ENCODE measurements around the gene RAB8A.
"Not testable (repeated sequence)": the region's sequence is repeated elsewhere in the genome, so short reads cannot be mapped to it uniquely, and the experiment has no call there.

The RAB8A gene

GRCh38 chr19:16077984-16078758 is 33.5 kb upstream of the RAB8A start:
- in situ Hi-C loops (cut with MboI; ENCODE audit: low sequenced_read_pairs) = no loop called here

GRCh38 chr19:16078759-16079707 is 32.7 kb upstream of the RAB8A start:
- in situ Hi-C loops (cut with MboI; ENCODE audit: low sequenced_read_pairs) = no loop called here

- in situ Hi-C loops (cut with MboI; ENCODE audit: low sequenced_read_pairs) = no loop called here
These were observed 27.5 kb upstream of the RAB8A start for GRCh38 chr19:16084067-16084685.

- in situ Hi-C loops (cut with MboI; ENCODE audit: low sequenced_read_pairs) = no loop called here
These were observed 26.6 kb upstream of the RAB8A start for GRCh38 chr19:16085115-16085514.

GRCh38 chr19:16087404-16087803 is 24.3 kb upstream of the RAB8A start:
- in situ Hi-C loops (cut with MboI; ENCODE audit: low sequenced_read_pairs) = not testable (repeated sequence)

- in situ Hi-C loops (cut with MboI; ENCODE audit: low sequenced_read_pairs) = no loop called here
These were observed 23.7 kb upstream of the RAB8A start for GRCh38 chr19:16087940-16088339.

- in situ Hi-C loops (cut with MboI; ENCODE audit: low sequenced_read_pairs) = no loop called here
These were observed 23.2 kb upstream of the RAB8A start for GRCh38 chr19:16088351-16089009.

GRCh38 chr19:16089010-16089846 is 22.5 kb upstream of the RAB8A start:
- in situ Hi-C loops (cut with MboI; ENCODE audit: low sequenced_read_pairs) = no loop called here

- in situ Hi-C loops (cut with MboI; ENCODE audit: low sequenced_read_pairs) = no loop called here
These were observed 19.9 kb upstream of the RAB8A start for GRCh38 chr19:16091546-16092475.

GRCh38 chr19:16094360-16095070 is 17.2 kb upstream of the RAB8A start:
- in situ Hi-C loops (cut with MboI; ENCODE audit: low sequenced_read_pairs) = no loop called here

GRCh38 chr19:16095071-16095571 is 16.6 kb upstream of the RAB8A start:
- in situ Hi-C loops (cut with MboI; ENCODE audit: low sequenced_read_pairs) = no loop called here

GRCh38 chr19:16096280-16096855 is 15.3 kb upstream of the RAB8A start:
- in situ Hi-C loops (cut with MboI; ENCODE audit: low sequenced_read_pairs) = no loop called here

GRCh38 chr19:16098416-16098768 is 13.3 kb upstream of the RAB8A start:
- in situ Hi-C loops (cut with MboI; ENCODE audit: low sequenced_read_pairs) = no loop called here

GRCh38 chr19:16098821-16099220 is 12.9 kb upstream of the RAB8A start:
- in situ Hi-C loops (cut with MboI; ENCODE audit: low sequenced_read_pairs) = no loop called here

- in situ Hi-C loops (cut with MboI; ENCODE audit: low sequenced_read_pairs) = not testable (repeated sequence)
These were observed 12.2 kb upstream of the RAB8A start for GRCh38 chr19:16099314-16099965.

GRCh38 chr19:16100524-16100923 is 11.2 kb upstream of the RAB8A start:
- in situ Hi-C loops (cut with MboI; ENCODE audit: low sequenced_read_pairs) = no loop called here

- in situ Hi-C loops (cut with MboI; ENCODE audit: low sequenced_read_pairs) = no loop called here
These were observed 7.0 kb upstream of the RAB8A start for GRCh38 chr19:16104722-16105121.

Data from HL-60/S4 treated with phorbol 12-myristate 13-acetate at 8.2 ng/mL for 4 days and 3 days (cell line).